ENCODE data around the gene KRT3.

The KRT3 gene

GRCh38 chr12:52789637-52790426 is 6.1 kb downstream of the KRT3 start:
- TF ChIP-seq, protein P1, sequence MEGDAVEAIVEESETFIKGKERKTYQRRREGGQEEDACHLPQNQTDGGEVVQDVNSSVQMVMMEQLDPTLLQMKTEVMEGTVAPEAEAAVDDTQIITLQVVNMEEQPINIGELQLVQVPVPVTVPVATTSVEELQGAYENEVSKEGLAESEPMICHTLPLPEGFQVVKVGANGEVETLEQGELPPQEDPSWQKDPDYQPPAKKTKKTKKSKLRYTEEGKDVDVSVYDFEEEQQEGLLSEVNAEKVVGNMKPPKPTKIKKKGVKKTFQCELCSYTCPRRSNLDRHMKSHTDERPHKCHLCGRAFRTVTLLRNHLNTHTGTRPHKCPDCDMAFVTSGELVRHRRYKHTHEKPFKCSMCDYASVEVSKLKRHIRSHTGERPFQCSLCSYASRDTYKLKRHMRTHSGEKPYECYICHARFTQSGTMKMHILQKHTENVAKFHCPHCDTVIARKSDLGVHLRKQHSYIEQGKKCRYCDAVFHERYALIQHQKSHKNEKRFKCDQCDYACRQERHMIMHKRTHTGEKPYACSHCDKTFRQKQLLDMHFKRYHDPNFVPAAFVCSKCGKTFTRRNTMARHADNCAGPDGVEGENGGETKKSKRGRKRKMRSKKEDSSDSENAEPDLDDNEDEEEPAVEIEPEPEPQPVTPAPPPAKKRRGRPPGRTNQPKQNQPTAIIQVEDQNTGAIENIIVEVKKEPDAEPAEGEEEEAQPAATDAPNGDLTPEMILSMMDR (IDR thresholded peaks at IDR 0.05): no peak

DNA sequence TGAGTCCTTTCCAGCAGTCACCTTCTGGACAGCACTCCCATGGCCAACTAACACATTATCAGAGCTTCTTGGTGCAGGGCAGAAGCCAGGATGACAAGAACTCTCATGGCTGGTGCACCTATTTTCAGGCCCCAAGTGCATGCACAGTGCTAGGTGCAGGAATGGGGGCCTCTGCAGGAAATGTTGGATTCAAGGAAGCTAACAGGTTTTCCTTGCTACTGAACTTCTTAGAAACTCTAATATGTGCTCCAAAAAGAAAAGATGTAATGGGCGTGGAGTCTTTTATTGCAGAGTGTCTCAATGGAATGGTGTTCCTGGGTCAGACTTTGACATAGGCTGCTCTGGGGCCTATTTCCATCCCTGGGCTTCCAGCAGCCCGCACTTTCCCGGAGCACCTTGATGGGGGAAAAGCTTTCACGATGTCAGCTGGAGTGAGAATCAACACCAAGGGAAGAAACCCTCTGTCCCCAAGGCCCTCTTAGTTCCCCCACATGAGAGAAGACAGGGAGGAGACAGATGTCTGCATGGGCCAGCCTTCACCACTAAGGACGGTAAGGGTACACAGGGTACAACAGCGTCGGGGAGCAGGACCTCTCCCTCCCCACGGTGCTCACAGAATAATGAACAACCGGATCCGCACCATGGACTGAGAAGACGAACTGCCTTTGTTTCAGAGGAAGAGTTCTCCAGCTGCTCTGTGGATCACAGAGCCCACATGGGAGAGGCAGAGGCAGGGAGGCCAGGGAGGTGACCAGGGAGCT is 6.9 kb downstream of the KRT3 start:
- TF ChIP-seq, protein P1 (IDR thresholded peaks at IDR 0.05): no peak

DNA sequence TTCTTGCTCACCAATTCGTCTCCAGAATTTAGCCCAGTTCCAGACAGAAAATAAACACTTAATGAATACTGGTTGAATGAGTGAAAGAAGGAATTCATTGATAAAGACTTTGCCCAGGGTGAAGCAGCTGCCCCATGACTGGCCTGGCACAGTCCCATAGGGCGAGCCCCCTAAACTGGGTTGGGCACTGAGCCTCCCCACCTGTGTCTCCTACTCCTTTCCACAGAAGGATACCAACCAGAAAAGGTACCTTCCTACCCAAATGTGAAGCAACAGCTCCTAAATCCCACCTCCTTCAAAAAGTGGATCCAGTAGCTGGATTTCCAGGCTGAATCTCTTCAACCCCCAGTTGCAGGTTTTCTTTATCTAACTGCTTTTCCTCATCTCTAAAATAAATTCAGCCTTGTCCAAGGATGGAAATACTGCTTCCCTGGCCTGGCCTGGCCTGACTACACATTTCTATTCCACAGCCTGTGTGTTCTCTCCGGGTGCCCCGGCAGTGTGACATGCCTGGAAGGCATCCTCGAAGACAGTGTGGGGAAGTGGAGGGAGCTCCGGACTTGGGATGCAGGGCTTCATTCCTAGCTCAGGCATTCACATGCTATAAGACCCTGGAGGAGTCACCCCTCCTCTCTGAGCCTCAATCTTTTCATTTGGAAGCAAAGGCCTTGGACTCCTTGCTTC is 7.6 kb downstream of the KRT3 start:
- TF ChIP-seq, protein P1 (IDR thresholded peaks at IDR 0.05): no peak

DNA sequence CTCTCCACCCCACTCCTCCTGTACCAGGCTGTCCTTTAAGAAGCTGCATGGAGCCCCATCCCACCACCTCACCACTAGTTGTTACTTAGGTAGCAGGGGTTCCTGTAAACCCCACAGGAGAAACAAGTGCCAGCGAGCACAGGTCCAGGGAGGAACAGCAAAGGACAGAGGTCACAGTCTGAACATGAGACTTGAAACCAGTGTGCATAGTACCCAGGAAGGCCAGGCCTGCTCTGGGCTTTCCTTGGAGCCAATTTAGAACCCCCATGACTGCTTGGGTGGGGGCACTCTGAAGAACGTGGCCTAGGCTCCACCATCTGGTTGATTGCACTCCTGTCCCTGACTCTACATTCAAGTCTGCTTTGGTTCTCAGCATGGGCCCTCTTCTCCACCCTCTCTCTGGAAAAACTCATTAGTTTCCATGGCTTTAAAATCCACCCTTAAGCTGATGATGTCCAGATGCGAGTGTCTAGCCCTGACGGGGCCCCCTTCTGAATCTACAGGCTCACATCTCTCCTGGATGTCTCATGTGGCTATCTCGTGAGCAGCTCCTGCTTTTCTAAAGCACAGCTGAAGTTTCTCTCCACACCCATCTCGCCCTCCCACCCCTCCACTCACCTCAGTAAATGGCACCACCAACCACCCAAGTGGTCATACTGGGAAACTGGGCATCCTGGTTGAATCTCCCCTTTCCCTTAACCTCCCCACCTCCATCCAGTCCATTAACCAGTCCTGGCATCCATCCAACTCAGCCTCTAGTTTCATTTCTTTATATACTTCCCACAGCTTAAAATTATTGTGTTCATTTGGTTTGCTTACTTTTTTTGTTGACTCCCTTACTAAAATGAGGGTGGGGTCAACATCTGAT is 8.4 kb downstream of the KRT3 start:
- TF ChIP-seq, protein P1 (IDR thresholded peaks at IDR 0.05): no peak

DNA sequence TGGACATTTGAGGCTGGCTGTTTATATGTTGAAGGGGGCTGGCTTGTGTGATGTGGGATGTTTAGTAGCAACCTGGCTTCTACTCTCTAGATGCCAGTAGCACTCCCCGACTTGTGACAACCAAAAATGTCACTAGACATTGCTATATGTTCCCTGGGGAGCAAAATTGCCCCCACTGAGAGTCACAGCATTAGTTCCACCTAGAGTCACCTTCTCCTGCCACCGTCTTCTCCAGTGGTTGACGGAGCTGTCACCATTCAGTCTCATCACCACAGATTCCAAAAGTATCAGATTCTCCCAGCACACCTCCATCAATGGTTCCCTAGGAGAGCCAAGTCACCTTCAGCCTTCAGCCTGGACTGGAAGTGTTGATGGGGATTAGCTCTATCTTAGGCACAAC is 11.0 kb downstream of the KRT3 start:
- TF ChIP-seq, protein P1 (IDR thresholded peaks at IDR 0.05): no peak

DNA sequence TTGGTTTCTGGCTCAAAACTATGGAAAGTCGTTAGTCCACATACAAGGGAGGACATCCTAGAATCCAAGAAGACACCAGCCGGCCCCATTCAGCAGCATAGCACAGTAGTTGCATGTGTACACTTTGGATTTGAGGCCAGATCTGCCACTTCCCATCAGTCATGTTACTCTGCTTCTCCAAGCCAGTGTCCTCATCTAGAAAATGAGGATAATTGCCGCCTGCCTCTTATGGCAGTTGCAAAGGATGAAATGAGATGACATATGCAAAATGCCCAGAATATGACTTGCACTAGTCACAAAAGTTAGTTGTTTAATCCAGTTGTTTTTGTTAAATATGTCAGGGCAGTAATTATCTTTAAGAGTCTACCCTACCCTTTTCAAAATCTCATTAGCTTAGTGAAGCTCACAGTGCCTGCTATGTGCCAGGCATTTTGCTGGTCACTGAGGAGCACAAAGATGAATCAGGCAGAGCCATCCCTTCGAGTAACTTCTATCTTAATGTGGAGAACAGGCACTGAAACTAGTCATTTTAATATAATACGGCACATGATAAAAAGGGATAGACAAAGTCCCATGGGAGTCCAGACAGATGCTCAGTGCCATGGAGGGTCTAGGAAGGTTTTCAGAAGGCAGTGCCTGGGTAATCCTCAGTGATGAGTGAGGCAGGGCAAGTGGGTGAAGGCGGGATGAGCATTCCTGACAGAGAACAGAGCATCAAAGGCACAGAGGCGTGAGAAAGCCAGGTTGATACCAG is 12.2 kb downstream of the KRT3 start:
- TF ChIP-seq, protein P1 (IDR thresholded peaks at IDR 0.05): no peak

Measured in LNCAP (cell line).